ENCODE results near the gene HMCN2.

DNA sequence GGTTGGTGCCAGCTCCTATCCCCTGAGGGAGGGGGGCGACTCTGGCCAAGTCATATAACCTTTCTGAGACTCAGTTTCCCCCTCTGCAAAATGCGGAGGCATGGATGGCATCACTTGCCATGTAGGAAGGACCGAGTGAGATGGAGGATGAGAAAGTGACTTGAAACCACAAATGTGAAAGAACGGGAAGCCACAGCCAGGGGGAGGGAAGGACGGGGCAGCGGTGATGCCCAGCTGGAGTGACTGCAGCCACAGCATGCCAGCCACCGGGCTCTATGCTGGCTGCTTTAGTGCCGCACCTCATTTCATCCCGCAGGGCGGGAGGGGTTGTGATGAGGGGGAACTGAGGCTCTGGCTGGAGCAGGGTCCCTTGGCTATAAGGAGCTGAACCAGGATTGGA, 74.5 kb downstream of the HMCN2 start:
- TF ChIP-seq EZH2 (IDR thresholded peaks at IDR 0.05), result no peak
- TF ChIP-seq POLR2AphosphoS5 (IDR thresholded peaks at IDR 0.05; ENCODE audit: borderline replicate concordance, low read depth, low read length), result no peak
- no peak for TF ChIP-seq FOXP2 (optimal IDR thresholded peaks at IDR 0.05; ENCODE audit: control extremely low read depth, extremely low read length, insufficient read depth)
